ENCODE data around the gene SLC23A2.

The SLC23A2 gene

DNA sequence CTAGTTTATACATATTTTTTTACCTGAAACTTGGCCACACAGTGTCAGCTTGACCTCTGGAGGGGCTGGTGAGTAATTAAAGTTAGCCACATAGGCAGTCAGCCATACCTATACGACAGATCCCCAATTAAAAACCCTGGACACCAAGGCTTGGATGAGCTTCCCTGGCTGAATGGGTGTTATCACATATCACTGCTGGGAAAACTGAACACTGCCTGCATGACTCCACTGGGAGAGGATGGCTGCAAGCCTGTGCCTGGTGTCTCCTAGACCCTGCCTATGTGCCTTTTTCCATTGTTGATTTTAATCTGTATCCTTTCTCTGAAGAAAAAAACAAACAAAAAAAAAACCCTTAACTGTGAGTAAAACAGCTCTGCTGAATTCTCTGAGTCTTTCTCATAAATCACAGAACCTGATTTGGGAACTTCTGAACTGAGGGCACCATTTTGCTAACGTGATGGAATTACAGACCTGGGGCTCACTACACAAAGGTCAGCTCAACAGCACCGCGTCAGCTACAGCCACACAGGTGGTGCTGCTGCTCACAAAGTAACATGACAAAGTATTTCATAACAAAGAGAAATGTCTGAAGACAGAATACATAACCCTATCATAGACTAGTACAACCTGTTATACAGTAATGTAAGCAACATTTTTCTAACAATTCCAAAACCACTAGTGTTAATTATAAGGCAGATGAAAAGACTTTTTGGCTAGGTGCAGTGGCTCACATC is 97.0 kb downstream of the SLC23A2 start:
- no peak for DNase-seq

DNA sequence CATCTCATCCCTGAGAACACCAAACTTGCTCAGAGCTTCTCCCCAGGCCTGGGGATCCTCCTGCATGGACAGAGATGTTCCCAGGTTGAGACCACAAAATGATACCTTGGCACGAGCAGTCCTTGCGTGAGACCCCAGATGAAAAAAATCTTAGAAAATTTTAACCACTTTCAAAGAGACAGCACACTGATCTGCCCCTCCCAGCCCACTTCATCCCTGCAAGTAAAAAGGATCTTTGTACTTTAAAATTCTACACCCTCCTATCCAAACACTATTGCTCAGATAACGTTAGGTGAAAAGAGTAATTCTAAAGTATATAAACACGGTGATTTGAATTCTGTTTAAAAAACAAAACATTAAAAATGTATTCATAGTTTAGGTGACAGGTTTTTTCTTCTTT is 98.5 kb downstream of the SLC23A2 start:
- DNase-seq, result no peak

DNA sequence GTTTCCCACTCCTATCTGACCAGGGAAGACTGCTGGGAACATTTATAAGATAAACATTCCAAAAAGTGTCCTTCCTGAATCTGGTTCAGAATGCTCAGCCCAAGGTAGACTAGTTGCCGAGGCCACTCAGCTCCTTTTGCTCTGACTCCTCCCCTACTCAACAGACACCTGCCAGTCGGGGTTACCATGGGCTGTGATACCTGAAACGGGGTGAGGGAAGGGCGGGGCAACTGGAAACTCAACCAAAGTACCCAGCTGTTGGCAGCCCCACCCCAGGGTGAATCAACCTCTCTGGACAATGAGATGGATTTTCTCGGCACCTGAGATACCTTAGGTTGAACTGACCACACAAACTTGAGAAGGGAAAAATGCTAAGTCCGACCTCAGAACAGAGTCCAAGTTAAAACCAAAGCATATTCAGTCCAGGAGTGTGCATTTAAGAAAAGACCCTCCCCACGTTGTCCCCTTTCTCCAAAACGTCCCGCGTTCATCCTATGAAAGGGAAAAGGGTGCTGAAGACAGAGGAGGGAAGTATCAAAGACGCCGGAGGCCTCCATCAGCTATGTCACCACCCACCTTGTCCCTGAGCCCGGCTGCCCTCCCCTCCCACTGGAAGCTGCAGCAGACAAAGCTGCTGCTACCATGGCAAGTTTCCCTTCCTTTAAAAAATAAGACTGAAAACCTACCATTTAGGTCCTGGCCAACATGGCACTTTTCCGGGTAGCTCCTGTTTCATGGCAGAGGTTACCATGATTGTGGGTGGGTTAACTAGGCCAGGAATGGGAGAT is 100.1 kb downstream of the SLC23A2 start:
- DNase-seq, result no peak

DNA sequence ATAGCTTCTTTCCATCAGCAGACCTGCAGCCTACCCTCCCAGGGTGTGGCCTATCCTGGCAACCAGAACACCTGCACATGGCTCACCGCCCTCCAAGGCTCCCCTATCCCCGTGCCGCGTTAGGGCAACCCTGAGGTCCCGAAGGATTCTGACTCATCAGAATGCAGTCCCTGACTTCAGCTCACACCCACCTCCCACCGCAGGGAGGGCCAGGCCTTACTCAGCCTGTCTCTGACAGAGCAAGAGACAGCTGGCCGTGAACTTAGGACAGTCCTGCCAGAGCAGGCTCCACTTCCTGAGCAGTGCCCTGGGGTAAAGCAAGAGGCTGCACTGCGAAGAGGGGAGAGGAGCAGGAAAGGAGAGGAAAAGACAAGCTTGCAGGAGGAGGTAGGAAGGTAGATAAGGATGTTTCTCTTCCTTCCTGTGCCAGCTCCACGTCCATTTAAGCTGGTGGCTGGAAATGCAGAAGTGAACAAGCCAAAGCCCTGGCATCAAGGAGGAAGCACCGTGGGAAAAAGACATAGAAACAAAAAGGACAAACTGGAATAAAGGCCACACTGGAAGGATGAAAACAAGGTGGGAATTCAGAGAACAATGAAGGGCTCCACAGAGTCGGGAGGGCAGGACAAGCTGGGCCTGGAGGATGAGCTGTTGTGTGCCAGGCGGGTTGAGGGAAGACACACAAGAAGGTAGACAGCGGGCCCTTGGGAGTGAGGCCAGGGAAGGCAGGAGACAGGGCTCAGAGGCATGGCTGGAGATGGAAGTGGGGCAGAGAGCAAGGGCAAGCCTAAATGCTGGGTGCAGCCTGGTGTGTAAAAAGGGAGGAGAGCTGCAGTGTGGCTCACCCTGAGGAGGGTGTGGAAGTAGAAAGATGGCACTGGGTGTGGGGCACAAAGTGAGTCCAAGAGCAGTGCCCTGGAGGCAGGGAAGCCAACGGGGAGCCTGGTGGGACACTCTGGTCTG is 102.7 kb downstream of the SLC23A2 start:
- no peak for DNase-seq

DNA sequence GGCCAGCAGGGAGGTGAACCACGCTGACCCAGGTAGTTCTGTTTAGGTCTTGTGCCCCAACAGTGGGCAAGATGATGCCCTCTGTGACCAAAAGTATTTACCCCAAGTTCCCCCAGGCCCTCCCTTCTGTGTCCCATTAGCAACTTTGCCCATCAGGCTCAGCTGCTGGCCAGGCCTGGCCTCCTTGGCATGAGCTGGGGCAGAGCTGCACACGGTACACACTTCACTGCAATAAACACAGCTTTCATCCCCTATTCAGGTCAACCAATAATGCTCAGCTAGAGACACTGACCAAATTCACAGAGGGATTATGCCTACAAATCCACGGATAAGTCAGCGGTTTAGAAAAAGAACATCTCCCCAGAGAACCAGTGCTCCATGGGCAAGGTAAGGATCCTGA is 103.7 kb downstream of the SLC23A2 start:
- no peak for DNase-seq

DNA sequence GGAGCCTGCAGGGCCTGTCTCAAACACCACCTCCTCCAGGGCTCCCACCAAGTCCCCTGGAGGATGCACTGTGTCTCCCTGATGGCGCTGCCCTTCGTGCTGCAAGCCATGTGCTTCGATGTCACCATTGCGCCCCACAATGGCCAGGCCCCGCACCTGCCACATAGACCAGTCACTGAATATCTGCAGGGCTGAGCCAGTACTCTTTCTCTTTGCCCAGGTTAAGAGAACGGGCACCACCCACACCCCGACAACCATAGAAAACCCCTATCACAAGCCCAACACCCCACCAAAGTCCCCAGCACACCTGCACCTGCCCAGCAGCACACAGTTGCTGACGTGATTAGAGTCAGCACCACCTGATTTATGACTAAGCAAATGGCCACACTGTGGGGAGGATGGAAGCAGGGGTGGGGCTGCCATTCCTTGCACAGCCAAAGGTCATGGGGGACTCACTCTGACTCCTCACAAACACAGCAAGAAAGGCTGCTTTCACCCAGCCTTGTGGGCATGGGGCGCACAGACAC is 104.3 kb downstream of the SLC23A2 start:
- no peak for DNase-seq

DNA sequence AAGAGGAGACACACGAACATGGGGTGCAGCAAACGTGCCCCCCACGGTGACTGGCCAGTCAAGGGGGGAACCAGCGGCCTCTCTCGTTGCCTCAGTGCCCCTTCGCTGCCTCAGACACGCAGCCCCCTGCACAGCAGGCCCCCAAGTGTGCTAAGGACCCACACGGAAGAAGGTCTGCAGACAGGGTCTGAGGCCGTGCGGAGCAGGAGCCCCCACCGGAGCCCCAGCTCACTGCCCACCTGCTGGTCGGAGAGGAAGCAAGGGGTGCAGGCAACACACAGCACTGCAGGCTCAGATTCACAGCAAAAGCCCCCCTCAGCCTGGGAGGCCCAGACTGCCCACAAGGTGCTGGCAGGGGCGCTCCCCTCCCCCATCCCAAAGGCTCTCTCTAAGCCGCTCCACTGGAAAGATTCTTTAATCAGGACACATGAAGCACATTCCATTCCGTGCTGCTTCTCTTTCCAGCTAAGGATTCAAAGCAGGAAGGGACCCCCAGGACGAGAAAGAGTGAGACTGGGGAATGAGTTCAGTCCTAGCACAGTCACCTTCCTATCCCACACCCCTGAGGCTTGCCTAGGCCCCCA is 105.1 kb downstream of the SLC23A2 start:
- no peak for DNase-seq

DNA sequence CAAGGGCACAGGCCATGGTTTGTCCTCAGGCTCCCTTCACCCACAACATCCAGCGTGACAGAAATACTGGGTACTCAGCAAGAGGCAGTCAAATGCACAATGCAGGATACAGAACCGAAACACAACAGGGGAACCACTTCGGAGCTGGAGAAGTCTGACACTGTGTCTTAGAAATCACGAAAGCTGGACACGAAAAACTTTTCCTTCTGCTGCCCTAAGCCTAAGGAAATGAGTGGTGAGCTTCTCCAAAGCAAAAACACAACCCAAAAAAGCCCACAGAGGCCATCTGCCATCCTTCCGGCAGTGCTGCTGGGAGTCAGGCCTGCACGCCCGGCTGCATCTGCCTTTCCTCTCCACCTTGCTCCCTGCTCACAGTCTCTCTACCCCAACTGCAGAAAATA is 106.3 kb downstream of the SLC23A2 start:
- DNase-seq, result no peak

DNA sequence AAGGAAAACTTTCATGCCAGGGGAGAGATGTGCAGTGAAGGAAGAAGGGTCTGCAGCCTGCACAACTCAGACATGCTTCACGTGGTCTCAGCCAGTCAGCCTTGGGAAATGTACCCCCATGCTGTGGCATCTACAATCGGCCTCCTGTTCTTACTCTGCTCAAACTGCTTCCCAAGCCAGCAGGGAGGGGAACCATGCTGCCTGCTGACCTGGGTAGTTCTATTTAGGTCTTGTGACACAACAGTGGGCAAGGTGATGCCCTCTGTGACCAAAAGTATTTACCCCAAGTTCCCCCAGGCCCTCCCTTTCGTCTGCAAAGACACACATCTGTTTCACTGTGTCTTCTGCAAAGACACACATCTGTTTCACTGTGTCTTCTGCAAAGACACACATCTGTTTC is 106.9 kb downstream of the SLC23A2 start:
- DNase-seq, result no peak

DNA sequence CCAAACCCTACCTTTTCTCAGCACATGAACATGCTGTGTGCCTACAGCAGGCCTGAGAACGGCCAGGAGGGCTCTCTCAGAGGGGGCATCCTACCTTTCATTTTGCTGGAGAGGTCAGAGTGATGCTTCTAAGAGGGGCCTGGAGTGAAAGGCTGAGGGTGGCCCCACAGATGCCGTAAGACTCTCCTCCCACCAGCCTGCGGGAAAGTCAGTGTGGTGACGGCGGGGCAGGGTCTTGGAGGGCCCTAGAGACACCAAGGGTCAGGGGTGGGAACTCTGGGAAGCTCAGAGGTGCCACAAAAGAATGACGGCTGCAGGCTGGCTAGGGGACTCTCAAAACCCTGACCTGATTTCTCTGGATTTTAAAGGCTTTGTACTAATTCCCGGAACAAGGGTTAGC is 107.6 kb downstream of the SLC23A2 start:
- DNase-seq, result no peak

DNA sequence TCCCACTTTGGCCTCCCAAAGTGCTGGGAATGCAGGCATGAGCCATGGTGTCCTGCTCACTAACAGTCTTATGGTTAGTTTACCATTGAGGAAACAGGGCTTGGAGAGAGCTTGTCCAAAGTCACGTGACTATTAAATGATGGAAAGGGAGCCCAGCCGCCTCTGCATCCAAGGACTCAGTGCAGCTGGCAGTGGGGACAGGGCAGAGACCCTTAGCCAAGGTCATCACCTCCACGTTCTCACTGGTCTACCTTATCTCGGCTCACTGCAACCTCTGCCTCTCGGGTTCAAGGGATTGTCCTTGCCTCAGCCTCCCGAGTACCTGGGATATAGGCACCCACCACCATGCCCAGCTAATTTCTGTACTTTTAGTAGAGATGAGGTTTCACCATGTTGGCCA is 109.3 kb downstream of the SLC23A2 start:
- DNase-seq, result no peak

DNA sequence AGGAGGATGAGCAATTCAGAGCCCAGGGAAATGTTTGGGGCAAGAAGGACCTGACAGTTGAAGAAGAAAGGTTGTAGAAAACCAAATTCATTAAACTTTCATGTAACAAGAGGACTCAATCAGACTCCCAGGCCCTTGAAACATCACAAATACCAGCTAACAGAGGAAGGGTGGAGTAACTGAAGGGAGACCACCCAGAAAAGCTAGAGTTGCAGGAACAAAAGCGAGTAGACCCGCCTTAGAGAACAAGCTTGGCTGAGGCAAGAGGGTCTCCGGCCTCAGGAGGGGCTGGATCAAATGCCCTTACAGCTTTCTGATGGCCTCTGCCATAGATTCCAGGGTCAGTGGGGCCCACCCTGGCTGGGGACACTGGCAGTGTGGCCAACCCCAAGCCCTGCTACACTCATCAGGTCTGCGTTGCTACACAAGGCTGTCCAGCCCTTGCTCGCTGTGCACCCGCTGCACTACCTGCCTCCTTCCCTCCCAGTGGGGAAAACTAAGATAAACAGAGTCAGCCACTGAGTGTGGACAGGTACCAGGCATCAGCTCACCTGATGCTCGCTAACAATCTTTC is 110.0 kb downstream of the SLC23A2 start:
- DNase-seq, result no peak

DNA sequence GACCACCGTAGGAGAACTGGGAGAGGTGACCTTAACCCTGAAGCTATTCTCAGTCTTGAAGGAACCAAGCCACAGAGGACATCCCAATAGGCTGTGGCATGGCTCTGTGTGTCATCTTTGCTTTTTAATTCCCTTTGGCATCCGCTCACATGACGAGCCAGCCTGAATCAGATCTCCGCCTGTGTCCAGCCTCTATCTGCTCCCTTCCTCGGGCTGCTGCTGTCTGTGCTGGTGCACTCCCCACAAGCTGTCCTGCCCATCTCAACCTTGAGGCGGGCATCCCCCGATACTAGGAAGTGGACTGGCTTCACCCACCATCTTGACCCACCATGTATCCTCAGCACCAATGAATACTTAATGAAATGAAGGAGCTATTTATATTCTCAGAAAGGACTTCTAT is 111.9 kb downstream of the SLC23A2 start:
- no peak for DNase-seq

DNA sequence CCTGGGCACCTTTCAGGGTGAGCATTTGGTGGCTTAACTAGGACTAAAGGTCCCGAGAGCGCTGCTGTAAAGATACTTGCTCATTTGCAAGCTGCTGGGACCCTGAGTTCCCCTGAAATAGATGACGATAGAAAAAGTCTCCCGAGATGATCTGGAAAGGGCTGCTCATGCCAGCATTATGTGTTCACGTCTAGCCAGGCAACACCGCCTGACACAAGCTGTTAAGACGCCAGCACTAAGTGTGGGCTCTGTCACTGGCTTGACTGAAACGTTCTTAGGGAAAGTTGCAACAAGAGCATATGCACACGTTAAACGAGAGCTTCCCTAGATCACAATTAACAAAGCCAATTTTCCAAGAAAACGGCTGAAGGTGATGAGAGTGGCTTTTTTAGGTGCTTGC is 113.7 kb downstream of the SLC23A2 start:
- DNase-seq, result no peak

DNA sequence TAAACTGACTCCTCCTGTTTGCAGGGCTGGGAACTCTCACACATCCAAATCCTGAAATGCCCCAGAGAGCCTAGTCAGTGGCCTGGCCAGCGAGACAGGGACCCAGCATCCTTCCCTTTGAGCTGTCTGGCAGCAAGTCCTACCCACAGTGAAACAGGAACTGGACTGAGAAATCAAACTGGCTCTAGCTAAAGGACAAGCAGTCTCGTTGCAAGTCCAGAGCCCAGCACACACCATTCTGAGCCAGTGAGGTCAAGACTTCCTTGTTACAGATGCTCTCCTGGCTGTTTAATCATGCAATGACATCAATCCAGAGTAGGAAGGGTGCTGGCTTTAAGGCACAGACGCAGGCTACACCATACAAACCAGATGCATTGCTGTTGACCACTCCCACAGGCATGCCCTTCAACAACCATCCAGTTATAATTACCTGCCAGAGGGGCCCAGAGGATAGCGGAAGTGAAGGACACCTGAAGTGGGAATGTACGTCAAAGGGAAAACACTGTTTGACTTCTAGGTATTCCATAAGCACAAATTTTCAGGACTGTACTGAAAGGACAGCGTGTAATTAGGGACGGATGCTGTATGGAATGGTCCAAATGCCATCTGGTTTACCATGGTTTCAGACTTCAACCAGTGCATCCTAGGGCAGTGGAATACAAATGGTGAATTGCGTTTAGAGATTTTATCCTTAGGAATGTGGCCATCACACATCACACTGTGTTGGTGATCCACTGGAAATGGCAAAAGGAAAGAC is 114.4 kb downstream of the SLC23A2 start:
- no peak for DNase-seq

DNA sequence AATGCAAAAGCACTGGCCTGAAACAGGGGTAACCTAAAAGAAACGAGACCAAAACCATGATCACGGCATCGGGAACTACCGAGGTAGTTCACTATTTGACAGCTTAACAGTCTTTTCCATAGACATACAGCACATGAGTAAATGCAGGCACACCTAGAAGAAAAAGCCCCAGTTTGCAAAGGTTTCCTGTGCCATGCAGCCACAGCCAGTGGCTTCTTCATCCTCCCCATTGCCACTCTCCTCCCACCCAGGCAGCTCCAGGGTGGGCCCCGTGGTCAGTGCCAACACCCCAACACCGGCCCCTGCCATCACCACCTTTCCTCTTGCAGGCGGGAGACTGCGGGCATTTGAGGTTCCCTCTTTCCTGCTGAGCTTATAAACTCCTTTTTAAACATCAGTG is 115.4 kb downstream of the SLC23A2 start:
- DNase-seq, result no peak

DNA sequence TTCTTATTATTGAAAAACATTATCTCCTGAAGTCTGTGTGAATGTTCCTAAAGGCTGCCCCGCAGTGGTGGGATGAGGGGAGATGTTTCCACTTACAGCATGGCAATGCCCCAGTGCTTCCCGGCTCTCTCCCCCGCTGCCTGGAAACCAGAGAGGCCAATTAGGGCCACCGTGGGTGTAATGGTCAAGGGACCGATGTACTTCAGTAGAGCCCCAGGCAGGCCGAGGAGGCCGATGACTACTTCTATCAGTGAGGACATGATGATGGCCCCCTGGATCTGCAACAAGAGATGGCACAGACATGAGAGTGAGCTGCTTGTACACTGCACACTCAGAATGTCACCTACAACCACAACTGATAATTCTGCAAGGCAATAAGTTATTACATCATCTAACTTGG is 117.8 kb downstream of the SLC23A2 start:
- DNase-seq, result no peak

DNA sequence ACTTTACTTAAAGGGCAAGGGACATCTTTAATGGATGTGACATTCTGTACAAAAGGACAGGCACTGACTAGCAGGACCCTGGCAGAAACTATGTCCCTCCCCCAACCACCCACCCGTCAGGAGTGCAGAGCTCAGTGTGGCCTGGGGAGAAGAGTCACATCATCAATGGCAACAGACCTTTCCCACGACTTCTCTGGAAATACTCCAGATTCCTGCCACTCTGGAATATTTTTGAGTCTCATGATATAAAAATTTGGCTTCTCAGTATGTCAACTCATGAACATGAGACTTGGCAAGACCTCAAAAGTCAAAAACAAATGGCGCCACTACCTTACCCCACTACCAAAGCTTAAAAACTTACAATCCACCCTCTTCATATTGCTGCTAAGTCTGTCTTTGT is 118.3 kb downstream of the SLC23A2 start:
- DNase-seq, result no peak

DNA sequence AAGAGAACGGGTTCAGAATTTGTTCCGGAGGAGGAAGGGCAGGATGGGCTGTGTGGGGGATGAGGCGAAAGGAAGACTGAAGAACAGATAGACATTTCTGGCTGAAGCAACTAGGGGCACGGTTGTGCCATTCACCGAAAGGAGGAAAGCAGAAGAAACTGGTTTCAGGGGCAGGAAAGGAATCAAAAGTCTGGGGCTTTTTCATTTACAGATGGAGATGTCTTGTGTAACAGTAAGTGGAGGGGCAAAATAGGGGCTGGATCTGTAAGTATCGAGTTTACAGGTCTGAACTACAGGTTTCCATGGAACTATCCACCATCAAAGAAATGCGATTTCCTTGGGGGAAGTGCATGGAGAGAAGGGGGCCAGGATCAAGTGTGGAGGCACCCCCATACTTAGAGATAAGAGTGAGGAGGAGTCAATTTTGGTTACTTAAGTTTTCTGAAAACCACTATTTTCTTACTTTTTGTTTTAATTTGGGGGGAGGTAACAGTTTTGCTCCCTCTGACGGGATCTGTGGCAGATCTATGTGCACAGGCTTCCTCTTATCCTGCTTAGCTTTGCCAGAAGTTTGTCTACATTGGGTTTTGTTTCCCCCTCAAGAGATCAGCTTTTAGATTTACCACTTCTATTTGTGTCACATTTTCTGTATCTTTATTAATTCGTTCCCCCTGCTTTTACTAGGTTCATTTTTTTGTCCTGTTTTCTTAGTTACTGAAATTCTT is 120.1 kb downstream of the SLC23A2 start:
- DNase-seq, result no peak

DNA sequence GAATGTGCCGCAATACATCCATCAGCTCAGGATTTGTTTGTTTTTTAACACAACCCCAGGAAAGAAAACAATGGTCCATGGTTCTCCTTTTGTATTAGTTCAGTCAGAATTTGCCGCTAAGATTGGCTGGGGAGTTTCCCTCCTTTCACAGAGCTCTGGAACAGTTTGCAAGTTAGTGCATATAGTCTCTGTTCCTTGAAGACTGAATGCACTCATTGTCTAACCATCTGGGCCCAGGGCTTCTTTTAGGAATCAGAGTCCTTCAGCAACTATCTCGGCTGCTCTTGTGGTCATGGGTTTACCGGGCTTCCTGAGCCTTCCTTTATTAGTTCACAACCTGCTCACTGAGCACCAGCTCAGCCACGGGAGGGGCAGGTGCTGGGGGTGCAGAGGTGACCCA is 121.3 kb downstream of the SLC23A2 start:
- DNase-seq, result no peak

All from right kidney (tissue), 1 donor.